GM12878 (cell line): ENCODE measurements around the gene ARHGEF10L. TPM values are rescaled to one million over a fixed set of nuclear protein-coding genes. Genes with fewer than 3 reads are reported as not detected.

Source experiments
- ATAC-seq: fragments of 200-7000 bp; cut with Tn5 transposase; 3 replicates; pipeline ENCODE4 v1.9.1; 2020; ENCODE audit warnings: mild to moderate bottlenecking, moderate library complexity
- BruUV-seq: library from RNA; stranded (reverse); fragments of 400-500 nt; replicated peaks from 2 replicates; lab custom pipeline; 2021; lab: Mats Ljungman, UMichigan
- CTCF ChIA-PET: fragments of 300-600 bp; sonication (Branson Sonifier 250); formaldehyde crosslinking; extraction: SDS; loops from one replicate; lab custom pipeline; 2021; ENCODE audit warnings: inconsistent platforms; lab: Yijun Ruan, JAX
- POLR2A ChIA-PET: fragments of 350-600 bp; formaldehyde crosslinking; extraction: SDS; loops from one replicate; lab custom pipeline; 2021; ENCODE audit warnings: inconsistent platforms; lab: Charles Lee
- RAD21 ChIA-PET: fragments of 300-600 bp; sonication (Branson Sonifier 250); formaldehyde crosslinking; loops from one replicate; lab custom pipeline; 2023; ENCODE audit warnings: antibody characterized with exemption; ENCODE audit not compliant: unreplicated experiment; lab: Charles Lee
- SMC1A ChIA-PET: fragments of 300-600 bp; sonication (Branson Sonifier 250); formaldehyde crosslinking; loops from one replicate; lab custom pipeline; 2023; ENCODE audit not compliant: unreplicated experiment, uncharacterized antibody; lab: Charles Lee
- DNase-seq: peaks from one replicate; pipeline ENCODE4 v3.0.0-alpha.2; 2011; ENCODE audit warnings: low read depth, low spot score
- FAIRE-seq: peaks from 3 replicates; lab custom pipeline; 2011; peaks lifted over from hg19 to GRCh38; lab: Jason Lieb, UNC
- H2AFZ ChIP-seq: 2 replicates; pipeline ENCODE4 v1.6.0; 2011; ENCODE audit warnings: low read depth, low read length, control low read depth; ENCODE audit not compliant: control insufficient read depth
- H3K27ac ChIP-seq: 2 replicates; pipeline ENCODE4 v1.5.1; 2011; ENCODE audit warnings: control low read depth; ENCODE audit not compliant: control insufficient read depth, insufficient read depth
- H3K27me3 ChIP-seq, 2 experiments: replicated peaks in 1 of 2; 2 replicates each; pipeline versions ENCODE4 v1.6.0 to v1.6.1; 2011; ENCODE audit warnings: low read length in 1 of 2; ENCODE audit not compliant: control insufficient read depth in 2 of 2, insufficient read depth in 2 of 2
- H3K36me3 ChIP-seq, 2 experiments: 2 replicates each; pipeline ENCODE4 v1.5.1; 2011; ENCODE audit warnings: low read length in 1 of 2; ENCODE audit not compliant: control insufficient read depth in 2 of 2, insufficient read depth in 2 of 2
- H3K4me1 ChIP-seq: 2 replicates; pipeline ENCODE4 v1.6.1; 2011; ENCODE audit warnings: mild to moderate bottlenecking, low read length, moderate library complexity, mixed read lengths; ENCODE audit not compliant: control insufficient read depth, insufficient read depth
- H3K4me2 ChIP-seq: 2 replicates; pipeline ENCODE4 v1.6.0; 2011; ENCODE audit warnings: control low read depth; ENCODE audit not compliant: control insufficient read depth, insufficient read depth
- H3K4me3 ChIP-seq: fragments of 200-600 bp; sonication (generic); 2 replicates; pipeline ENCODE4 v1.5.1; 2016
- H3K79me2 ChIP-seq: 2 replicates; pipeline ENCODE4 v1.6.0; 2011; ENCODE audit warnings: low read length; ENCODE audit not compliant: control insufficient read depth, insufficient read depth
- H3K9ac ChIP-seq: 2 replicates; pipeline ENCODE4 v1.8.0; 2011; ENCODE audit warnings: low read length, control low read depth, mixed read lengths; ENCODE audit not compliant: control insufficient read depth, insufficient read depth
- H3K9me3 ChIP-seq: replicated peaks from 3 replicates; pipeline ENCODE4 v1.5.1; 2011; ENCODE audit warnings: mild to moderate bottlenecking, low read length; ENCODE audit not compliant: control insufficient read depth, insufficient read depth
- H4K20me1 ChIP-seq: 2 replicates; pipeline ENCODE4 v1.6.0; 2011; ENCODE audit not compliant: control insufficient read depth, insufficient read depth
- BCL11A ChIP-seq: IDR thresholded peaks from 2 replicates; pipeline ENCODE4 v1.6.1; 2011; ENCODE audit warnings: low read depth, low read length
- BHLHE40 ChIP-seq, 2 experiments: fragments of 450-650 bp in 1 of 2; IDR thresholded peaks; 2 replicates each; pipeline ENCODE4 v1.6.1; 2011 to 2017; ENCODE audit warnings: low read depth in 2 of 2, borderline replicate concordance in 1 of 2, improper control_type of control experiment in 1 of 2, low read length in 1 of 2, mild to moderate bottlenecking in 1 of 2
- CREB1 ChIP-seq: IDR thresholded peaks from 2 replicates; pipeline ENCODE4 v1.6.1; 2012; ENCODE audit warnings: low read depth, mild to moderate bottlenecking, inconsistent platforms
- EGR1 ChIP-seq, 2 experiments: IDR thresholded peaks; 1 replicate in 1 of 2; 2 replicates in 1 of 2; pipeline ENCODE4 v1.6.1; 2011 to 2012; ENCODE audit warnings: low read depth in 2 of 2, low read length in 2 of 2, borderline replicate concordance in 1 of 2, mild to moderate bottlenecking in 1 of 2, moderate library complexity in 1 of 2
- FOXM1 ChIP-seq: IDR thresholded peaks from 2 replicates; pipeline ENCODE4 v1.6.1; 2012; ENCODE audit warnings: low read depth, mild to moderate bottlenecking, inconsistent platforms, low read length, moderate library complexity
- IRF4 ChIP-seq: IDR thresholded peaks from 2 replicates; pipeline ENCODE4 v1.6.1; 2011; ENCODE audit warnings: low read depth, low read length
- PAX5 ChIP-seq: IDR thresholded peaks from 2 replicates; pipeline ENCODE4 v1.6.1; 2011; ENCODE audit warnings: low read depth, low read length, borderline replicate concordance
- RBBP5 ChIP-seq: fragments of 200-600 bp; sonication (generic); conservative IDR thresholded peaks from 2 replicates; pipeline ENCODE4 v1.6.1; 2016
- RUNX3 ChIP-seq: IDR thresholded peaks from 2 replicates; pipeline ENCODE4 v1.6.1; 2012; ENCODE audit warnings: low read length, inconsistent platforms
- SMAD5 ChIP-seq: IDR thresholded peaks from 2 replicates; pipeline ENCODE4 v1.6.1; 2016; ENCODE audit warnings: antibody characterized with exemption, low read depth
- WGBS: methylation state at CpG from one replicate; pipeline ENCODE4 v1.1.6; 2016; ENCODE audit warnings: low lambda C conversion rate; ENCODE audit not compliant: insufficient replicate concordance, insufficient coverage; ENCODE audit errors: missing lambda C conversion rate; 5-methylcytosine and 5-hydroxymethylcytosine counted together
- in situ Hi-C: fragments of 300-500 bp; cut with MboI; formaldehyde crosslinking; loops from 9 replicates; pipeline ENCODE4 v1.14.3; 2018; ENCODE audit warnings: mixed read lengths
- intact Hi-C: fragments of 100-400 bp; cut with micrococcal nuclease; formaldehyde crosslinking; loops from one replicate; pipeline ENCODE4 v1.14.2; 2022; ENCODE audit not compliant: unreplicated experiment
- polyA plus RNA-seq, 11 experiments: library from polyadenylated mRNA; depleted of rRNA in 4 of 11; unstranded in 6 of 11; stranded (reverse) in 5 of 11; fragments of >200 nt; fragmentation: Nextera tagmentation in 4 of 11; fragmentation: Illumina TruSeq in 1 of 11; extraction: Ambion mirVana in 4 of 11; extraction: Trizol in 1 of 11; gene quantifications; 1 replicate in 1 of 11; 2 replicates in 10 of 11; pipeline versions ENCODE4 v1.2.1 to v1.2.3, GENCODE V29; 2011 to 2016; ENCODE audit warnings: inconsistent platforms in 2 of 11, missing spikeins in 2 of 11, low read depth in 1 of 11
- total RNA-seq, 4 experiments: library from RNA; depleted of rRNA in 3 of 4; stranded (reverse); fragments of >200 nt in 3 of 4; fragmentation: Illumina TruSeq in 1 of 4; extraction: Trizol in 1 of 4; gene quantifications; 2 replicates each; pipeline versions ENCODE4 v1.2.1 to v1.2.3, GENCODE V29; 2013 to 2021

Gene ARHGEF10L
- total and polyA plus RNA-seq, 10 of the 15 experiments (the other 5 are each of a cell fraction or from before 2014, with no cell fraction given) = 0.05 to 0.94 (median 0.28) TPM; not detected in 2

DNA sequence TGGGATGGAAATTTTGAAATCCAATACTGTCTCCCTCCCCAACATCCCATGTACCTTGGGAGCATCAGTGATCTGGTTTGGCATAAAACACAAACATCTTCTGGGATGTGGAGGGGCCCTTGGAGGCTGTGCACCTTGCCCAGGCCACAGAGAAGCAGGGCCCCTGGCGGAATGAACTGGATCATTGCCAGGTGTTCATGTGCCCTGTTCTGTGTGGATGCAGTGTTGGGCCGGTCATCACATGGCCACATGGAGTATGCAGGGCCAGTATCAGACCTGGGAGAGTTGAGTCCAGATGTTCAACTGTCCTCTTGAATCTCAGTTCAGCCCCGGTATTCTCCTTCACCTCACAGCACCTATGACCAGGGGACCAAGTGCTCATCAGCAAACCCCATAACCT, 26.9 kb downstream of the ARHGEF10L start:
- intact Hi-C loops = no loop called here
- no TSS peak for BruUV-seq
- ChIA-PET POLR2A (no interaction called here), CTCF (no interaction called here)
- DNase-seq (no peak), FAIRE-seq (no peak), ATAC-seq (no peak)
- H3K4me1 ChIP-seq = no peaks in the 10 kb centered on the region
- H2AFZ ChIP-seq = no peak overlapping the region
- no peaks in the 10 kb centered on the region for H4K20me1 ChIP-seq
- H3K4me3 ChIP-seq = no peak overlapping the region
- H3K9me3 ChIP-seq = no peaks in the 10 kb centered on the region
- no peak overlapping the region for H3K27ac ChIP-seq
- TF ChIP-seq PAX5 = no peak
- TF ChIP-seq CREB1 = no peak
- no peak for TF ChIP-seq FOXM1
- no peak for TF ChIP-seq BCL11A
- no peak for TF ChIP-seq RUNX3
- TF ChIP-seq IRF4 = no peak
- TF ChIP-seq, all 136 proteins: peak for 0
- 42% methylated on average over 3 of the region's 3 CpGs for WGBS
- ChIA-PET SMC1A (no interaction called here), RAD21 (no interaction called here)
- Histone ChIP-seq H3K27me3 (peaks cover 4 to 9% of the 10 kb centered on the region in 2 experiments; a peak in 3 of 4 replicates), H3K36me3 (no peaks in the 10 kb centered on the region), H3K9ac (no peak overlapping the region), H3K4me2 (no peak overlapping the region), H3K79me2 (no peaks in the 10 kb centered on the region)
- in situ Hi-C loops = no loop called here

DNA sequence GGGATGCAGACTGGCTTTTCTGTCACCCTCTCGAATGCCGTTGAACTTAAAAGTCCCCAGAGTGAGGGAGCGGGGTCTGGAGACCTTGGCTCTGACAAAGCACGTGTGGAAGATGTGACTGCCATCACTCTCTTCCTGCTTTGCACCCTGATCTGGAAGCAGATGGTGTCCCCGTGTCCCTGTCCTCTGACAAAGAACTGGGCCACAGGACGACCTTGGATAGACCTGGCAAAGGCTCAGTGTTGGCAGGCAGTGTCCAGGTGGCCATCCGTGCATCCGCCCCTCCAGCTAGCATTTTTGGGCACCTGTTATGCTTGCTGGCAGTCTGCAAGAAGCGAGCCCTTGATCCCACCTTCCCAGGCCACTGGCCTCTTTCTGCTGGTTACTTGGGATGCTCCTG, 27.4 kb downstream of the ARHGEF10L start:
- 11% methylated on average over 9 of the region's 9 CpGs for WGBS
- no peak for ATAC-seq

More for the DNA sequence above, 27.4 kb downstream of the ARHGEF10L start:
- no peaks in the 10 kb centered on the region for H3K4me1 ChIP-seq
- no peak for DNase-seq
- no peaks in the 10 kb centered on the region for H3K9me3 ChIP-seq
- no peak overlapping the region for H3K4me3 ChIP-seq
- intact Hi-C loops (no loop called here), in situ Hi-C loops (no loop called here)
- SMC1A ChIA-PET = no interaction called here
- no TSS peak for BruUV-seq
- RAD21 ChIA-PET = no interaction called here
- no peak for FAIRE-seq
- H3K9ac ChIP-seq = no peak overlapping the region
- H3K36me3 ChIP-seq = no peaks in the 10 kb centered on the region
- H3K4me2 ChIP-seq = no peak overlapping the region
- H3K79me2 ChIP-seq = no peaks in the 10 kb centered on the region
- no peak for TF ChIP-seq EGR1 (IDR thresholded peaks at IDR 0.05; ENCODE audit: borderline replicate concordance in 1 of 2, low read depth in 2 of 2, low read length in 2 of 2)
- TF ChIP-seq SMAD5 = no peak
- TF ChIP-seq BHLHE40 (IDR thresholded peaks at IDR 0.05; ENCODE audit: borderline replicate concordance in 1 of 2, low read depth in 2 of 2, low read length in 1 of 2) = no peak
- TF ChIP-seq RBBP5 = no peak
- no peak overlapping the region for H3K27ac ChIP-seq
- no peaks in the 10 kb centered on the region for H4K20me1 ChIP-seq
- peaks cover 4 to 9% of the 10 kb centered on the region in 2 experiments; a peak in 3 of 4 replicates for H3K27me3 ChIP-seq
- no peak overlapping the region for H2AFZ ChIP-seq
- CTCF ChIA-PET = no interaction called here
- POLR2A ChIA-PET = no interaction called here
